ENCODE data around the gene PPP2R5A.

PPP2R5A gene

DNA sequence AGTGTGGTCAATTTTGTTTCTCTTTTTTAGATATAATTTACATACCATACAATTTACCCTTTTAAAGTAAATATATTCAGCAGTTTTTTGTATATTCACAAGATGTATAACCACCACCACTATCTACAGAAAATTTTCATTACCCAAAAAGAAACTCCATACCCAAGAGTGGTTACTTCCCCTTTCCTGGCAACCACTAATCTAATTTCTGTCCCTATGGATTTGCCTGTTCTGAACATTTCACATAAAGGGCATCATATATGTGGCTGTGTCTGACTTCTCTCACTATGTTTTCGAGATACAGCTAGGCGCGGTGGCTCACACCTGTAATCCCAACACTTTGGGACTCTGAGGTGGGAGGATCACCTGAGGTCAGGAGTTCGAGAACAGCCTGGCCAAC, 115.8 kb downstream of the PPP2R5A start:
- H3K9me2 ChIP-seq (replicated peaks; ENCODE audit: insufficient read depth, low read length): no peaks in the 10 kb centered on the region
- peaks cover 12% of the 10 kb centered on the region; the same call in 1 of the 2 replicates for H3K9me3 ChIP-seq (ENCODE audit: insufficient read depth, low read length)
- no peaks in the 10 kb centered on the region for H3F3A ChIP-seq (ENCODE audit: insufficient read depth)
- H3K27me3 ChIP-seq (ENCODE audit: low read length): no peaks in the 10 kb centered on the region
- H3K4me2 ChIP-seq (ENCODE audit: low read depth, low read length, poor library complexity, severe bottlenecking): no peak overlapping the region
- no peak overlapping the region for H2AFZ ChIP-seq (ENCODE audit: low read depth, low read length, severe bottlenecking)
- peaks cover 22% of the 10 kb centered on the region for H3K36me3 ChIP-seq (ENCODE audit: low read length)
- no peak overlapping the region for H3K4me3 ChIP-seq (ENCODE audit: insufficient read depth, low read length, poor library complexity, severe bottlenecking)
- no peaks in the 10 kb centered on the region; the same call in 1 of the 2 replicates for H3K79me2 ChIP-seq (ENCODE audit: insufficient read depth, low read length)
- TF ChIP-seq, protein P1, sequence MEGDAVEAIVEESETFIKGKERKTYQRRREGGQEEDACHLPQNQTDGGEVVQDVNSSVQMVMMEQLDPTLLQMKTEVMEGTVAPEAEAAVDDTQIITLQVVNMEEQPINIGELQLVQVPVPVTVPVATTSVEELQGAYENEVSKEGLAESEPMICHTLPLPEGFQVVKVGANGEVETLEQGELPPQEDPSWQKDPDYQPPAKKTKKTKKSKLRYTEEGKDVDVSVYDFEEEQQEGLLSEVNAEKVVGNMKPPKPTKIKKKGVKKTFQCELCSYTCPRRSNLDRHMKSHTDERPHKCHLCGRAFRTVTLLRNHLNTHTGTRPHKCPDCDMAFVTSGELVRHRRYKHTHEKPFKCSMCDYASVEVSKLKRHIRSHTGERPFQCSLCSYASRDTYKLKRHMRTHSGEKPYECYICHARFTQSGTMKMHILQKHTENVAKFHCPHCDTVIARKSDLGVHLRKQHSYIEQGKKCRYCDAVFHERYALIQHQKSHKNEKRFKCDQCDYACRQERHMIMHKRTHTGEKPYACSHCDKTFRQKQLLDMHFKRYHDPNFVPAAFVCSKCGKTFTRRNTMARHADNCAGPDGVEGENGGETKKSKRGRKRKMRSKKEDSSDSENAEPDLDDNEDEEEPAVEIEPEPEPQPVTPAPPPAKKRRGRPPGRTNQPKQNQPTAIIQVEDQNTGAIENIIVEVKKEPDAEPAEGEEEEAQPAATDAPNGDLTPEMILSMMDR (IDR thresholded peaks at IDR 0.05; ENCODE audit: insufficient read depth, low read length, poor library complexity, severe bottlenecking): no peak
- no peak for TF ChIP-seq EZH2phosphoT487 (conservative IDR thresholded peaks at IDR 0.05; ENCODE audit: low read length)
- no peak overlapping the region for H3K27ac ChIP-seq (ENCODE audit: low read depth, low read length)
- no peaks in the 10 kb centered on the region for H4K20me1 ChIP-seq (ENCODE audit: low read depth, low read length)
- H3K9ac ChIP-seq (ENCODE audit: low read length): no peak overlapping the region

DNA sequence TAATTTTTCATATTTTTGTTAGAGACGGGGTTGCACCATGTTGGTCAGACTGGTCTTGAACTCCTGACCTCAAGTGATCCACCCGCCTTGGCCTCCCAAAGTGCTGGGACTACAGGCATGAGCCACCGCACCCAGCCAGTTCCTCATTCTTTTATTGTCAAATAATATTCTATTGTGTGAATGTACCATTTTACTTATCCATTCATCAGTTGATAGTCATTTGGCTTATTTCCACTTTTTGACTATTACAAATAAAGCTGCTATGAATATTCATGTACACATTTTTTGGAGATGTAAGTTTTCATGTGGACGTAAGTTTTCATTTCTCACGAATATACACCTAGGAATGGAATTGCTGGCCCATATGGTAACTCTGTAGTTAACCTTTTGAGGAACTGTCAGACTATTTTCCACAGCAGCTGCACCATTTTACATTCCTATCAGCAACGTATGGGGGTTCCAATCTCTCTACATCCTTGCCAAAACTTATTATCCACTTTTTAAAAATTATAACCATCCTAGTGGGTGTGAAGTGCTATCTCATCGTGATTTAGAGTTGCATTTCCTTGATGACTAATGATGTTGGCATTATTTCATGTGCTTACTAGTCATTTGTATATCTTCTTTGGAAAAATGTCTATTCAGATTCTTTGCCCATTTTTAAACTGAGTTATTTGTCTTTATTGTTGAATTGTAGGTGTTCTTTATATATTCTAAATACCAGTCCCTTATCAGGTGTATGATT, 116.8 kb downstream of the PPP2R5A start:
- TF ChIP-seq, protein P1 (IDR thresholded peaks at IDR 0.05; ENCODE audit: insufficient read depth, low read length, poor library complexity, severe bottlenecking): no peak
- no peak for TF ChIP-seq EZH2phosphoT487 (conservative IDR thresholded peaks at IDR 0.05; ENCODE audit: low read length)
- Histone ChIP-seq H3K36me3 (ENCODE audit: low read length) (peaks cover 19% of the 10 kb centered on the region), H3K27ac (ENCODE audit: low read depth, low read length) (no peak overlapping the region)

GRCh38 chr1:212402666-212403321, 117.6 kb downstream of the PPP2R5A start:
- Histone ChIP-seq H2AFZ (ENCODE audit: low read depth, low read length, severe bottlenecking) (no peak overlapping the region), H3K36me3 (ENCODE audit: low read length) (peaks cover 12% of the 10 kb centered on the region), H3K27me3 (ENCODE audit: low read length) (no peaks in the 10 kb centered on the region), H3K9me3 (ENCODE audit: insufficient read depth, low read length) (0 out of 2 replicates have a peak, but pooled peaks cover 1% of the 10 kb centered on the region), H3K79me2 (ENCODE audit: insufficient read depth, low read length) (peaks cover 4% of the 10 kb centered on the region; the same call in 1 of the 2 replicates), H3K4me3 (ENCODE audit: insufficient read depth, low read length, poor library complexity, severe bottlenecking) (no peak overlapping the region), H3K27ac (ENCODE audit: low read depth, low read length) (no peak overlapping the region), H4K20me1 (ENCODE audit: low read depth, low read length) (no peaks in the 10 kb centered on the region), H3K4me2 (ENCODE audit: low read depth, low read length, poor library complexity, severe bottlenecking) (no peak overlapping the region), H3K9me2 (replicated peaks; ENCODE audit: insufficient read depth, low read length) (no peaks in the 10 kb centered on the region), H3F3A (ENCODE audit: insufficient read depth) (no peaks in the 10 kb centered on the region), H3K9ac (ENCODE audit: low read length) (no peak overlapping the region)
- TF ChIP-seq, protein P1 (IDR thresholded peaks at IDR 0.05; ENCODE audit: insufficient read depth, low read length, poor library complexity, severe bottlenecking): no peak

More for the DNA sequence above, 116.8 kb downstream of the PPP2R5A start:
- Histone ChIP-seq H3K9me3 (ENCODE audit: insufficient read depth, low read length) (peaks cover 9% of the 10 kb centered on the region; the same call in 1 of the 2 replicates), H3K9ac (ENCODE audit: low read length) (no peak overlapping the region), H3K9me2 (replicated peaks; ENCODE audit: insufficient read depth, low read length) (no peaks in the 10 kb centered on the region), H3K79me2 (ENCODE audit: insufficient read depth, low read length) (peaks cover 4% of the 10 kb centered on the region; the same call in 1 of the 2 replicates), H3K4me2 (ENCODE audit: low read depth, low read length, poor library complexity, severe bottlenecking) (no peak overlapping the region), H3F3A (ENCODE audit: insufficient read depth) (no peaks in the 10 kb centered on the region), H4K20me1 (ENCODE audit: low read depth, low read length) (no peaks in the 10 kb centered on the region), H2AFZ (ENCODE audit: low read depth, low read length, severe bottlenecking) (no peak overlapping the region), H3K27me3 (ENCODE audit: low read length) (no peaks in the 10 kb centered on the region), H3K4me3 (ENCODE audit: insufficient read depth, low read length, poor library complexity, severe bottlenecking) (no peak overlapping the region)

All from SU-DHL-6 (cell line).